GM13977 (cell line): Measurements from ENCODE around the gene DHX16.
A peak's percentile ranks its signal among the peaks of the same experiment; 100 is the strongest.

ENCODE experiments used
- DNase-seq: peaks from one replicate; pipeline ENCODE4 v3.0.0; 2012; ENCODE audit warnings: low spot score
- CTCF ChIP-seq: IDR thresholded peaks from 2 replicates; pipeline ENCODE4 v1.5.1; 2012; ENCODE audit warnings: mild to moderate bottlenecking, control low read depth; ENCODE audit not compliant: insufficient read depth; ENCODE audit errors: extremely low read depth, missing control alignments
- in situ Hi-C: fragments of 300-500 bp; cut with MboI; formaldehyde crosslinking; loops from one replicate; pipeline ENCODE4 v1.12.0; 2022; ENCODE audit warnings: low sequenced_read_pairs, low pct_unique_long_range_greater_than_20kb, mixed read lengths, inconsistent platforms; ENCODE audit not compliant: unreplicated experiment

The DHX16 gene

GRCh38 chr6:30625511-30625910 is 47.3 kb downstream of the DHX16 start:
- in situ Hi-C loops = no loop called here
- TF ChIP-seq CTCF = no peak
- no peak for DNase-seq

- no peak for TF ChIP-seq CTCF
- in situ Hi-C loops = no loop called here
- no peak for DNase-seq
Observed at GRCh38 chr6:30619561-30619960, 53.2 kb downstream of the DHX16 start.

GRCh38 chr6:30618270-30618797 is 54.5 kb downstream of the DHX16 start:
- in situ Hi-C loops = no loop called here
- no peak for DNase-seq
- TF ChIP-seq CTCF = no peak

- DNase-seq = peak; percentile 87
- in situ Hi-C loops = no loop called here
- TF ChIP-seq CTCF = no peak
Observed at GRCh38 chr6:30617565-30618269, 55.1 kb downstream of the DHX16 start, which contains the start of gene MRPS18B. TSS of gene MRPS18B (plus strand) at chr6:30617840. CDS start at chr6:30617866, 26 bp downstream.

- in situ Hi-C loops = no loop called here
- DNase-seq = peak; percentile 92
- TF ChIP-seq CTCF = no peak
Observed at GRCh38 chr6:30616811-30617564, 55.8 kb downstream of the DHX16 start, which contains the start of gene PPP1R10. TSS of gene PPP1R10 (minus strand) at chr6:30617243. CDS start at chr6:30609944, 7,299 bp downstream.

- TF ChIP-seq CTCF = no peak
- DNase-seq = no peak
Observed at GRCh38 chr6:30615958-30616810, 56.6 kb downstream of the DHX16 start.

More at GRCh38 chr6:30615958-30616810, 56.6 kb downstream of the DHX16 start:
- in situ Hi-C loops = no loop called here
